HG03558 (cell line): ENCODE results near the gene S100A8.

Source experiments
- ATAC-seq: cut with Tn5 transposase; IDR thresholded peaks from one replicate; pipeline ENCODE4 v1.9.1; 2021; ENCODE audit warnings: moderate number of reproducible peaks; ENCODE audit not compliant: unreplicated experiment; ENCODE audit errors: extremely low read depth

Gene S100A8

DNA sequence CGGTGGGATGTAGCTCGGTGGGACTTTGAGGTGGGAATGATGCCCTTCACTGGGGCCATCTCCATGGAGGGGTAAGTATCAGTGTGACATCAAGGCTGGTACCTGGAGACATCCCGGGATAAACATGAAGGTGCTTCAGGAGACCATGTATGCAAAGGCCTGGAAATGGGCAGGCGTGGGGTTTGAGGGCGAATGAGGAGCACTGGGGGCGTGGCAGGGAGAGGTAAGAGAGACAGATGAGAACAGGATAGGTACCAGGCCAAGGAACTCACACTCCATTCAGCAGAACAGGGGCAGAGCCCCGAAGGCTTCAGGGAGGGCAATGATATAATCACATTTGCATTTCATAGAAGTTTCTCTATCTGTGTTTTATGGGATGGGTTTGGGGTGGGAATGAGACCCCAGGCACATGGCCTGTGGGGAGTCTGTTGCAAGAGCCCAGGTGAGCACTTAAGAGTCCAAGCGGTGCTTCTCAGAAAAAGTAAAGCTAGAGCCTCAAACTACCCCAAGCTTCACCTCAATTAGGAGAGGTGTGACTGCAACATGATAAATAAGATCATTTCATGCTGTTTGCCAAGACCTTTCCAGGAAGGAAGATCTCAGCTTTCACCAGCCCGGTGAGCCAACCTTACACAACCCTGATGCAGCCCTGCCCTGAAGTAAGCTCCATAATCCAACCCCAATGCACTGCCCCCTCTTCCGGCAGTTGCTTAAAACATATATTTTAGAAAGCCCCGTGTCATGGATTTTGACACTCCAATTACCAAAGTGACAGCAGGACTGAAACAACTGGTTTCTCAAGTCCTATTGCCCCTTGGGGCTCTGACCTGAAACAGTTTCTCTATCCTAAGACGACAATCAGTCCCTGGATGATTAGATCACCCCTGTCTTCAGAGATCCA, 25.9 kb downstream of the S100A8 start:
- ATAC-seq = no peak

- no peak for ATAC-seq
These were observed 26.7 kb downstream of the S100A8 start for GRCh38 chr1:153364156-153364555.

DNA sequence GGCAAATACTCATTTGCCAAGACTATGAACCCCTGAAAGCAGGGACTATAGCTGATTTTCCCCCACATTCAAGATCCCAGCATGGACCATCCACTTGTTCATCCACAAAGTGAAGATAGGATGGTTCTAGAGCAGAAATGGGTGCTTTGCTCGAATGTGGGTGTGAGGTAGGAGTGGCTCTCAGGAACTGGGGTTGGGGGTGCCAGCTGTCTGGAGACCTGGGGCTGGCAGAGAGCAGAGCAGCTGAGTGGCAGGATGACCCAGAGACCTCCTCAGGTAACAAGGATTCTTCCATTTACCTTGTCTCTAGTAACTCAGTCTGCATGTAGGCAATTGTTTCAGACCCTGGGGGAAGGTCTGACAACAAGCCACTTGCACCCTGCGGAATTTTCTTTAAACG, 27.2 kb downstream of the S100A8 start:
- no peak for ATAC-seq

DNA sequence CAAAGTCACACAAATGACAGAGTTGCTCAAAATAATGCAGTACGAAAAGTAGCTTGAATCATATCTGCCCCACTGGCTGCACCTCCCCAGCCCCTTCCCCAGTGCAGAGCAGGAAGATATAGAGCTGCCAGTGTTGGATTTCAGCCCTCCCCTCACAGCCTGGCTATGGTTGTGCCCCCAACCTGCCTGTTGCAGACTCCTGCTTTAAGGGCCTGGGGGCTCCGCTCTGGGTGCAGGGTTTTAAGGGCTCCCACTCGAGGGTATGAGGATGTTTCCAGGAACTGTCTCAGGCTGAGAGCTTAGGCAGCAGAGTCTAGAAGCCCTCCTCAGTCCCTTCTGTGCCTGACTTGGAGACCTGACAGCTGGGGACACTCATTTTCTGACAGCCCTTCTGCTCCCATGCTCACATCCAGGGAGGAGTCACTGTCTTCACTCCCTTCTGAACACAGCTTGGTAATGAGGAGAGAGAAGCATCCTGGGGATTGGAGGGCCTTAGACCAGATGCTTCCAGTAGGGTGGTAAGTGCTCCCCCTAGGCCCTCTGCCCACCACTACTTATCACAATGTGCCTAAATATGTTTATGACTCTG, 28.6 kb downstream of the S100A8 start:
- no peak for ATAC-seq

- no peak for ATAC-seq
These were observed 29.3 kb downstream of the S100A8 start for GRCh38 chr1:153361480-153362109.

- ATAC-seq = no peak
These were observed 30.0 kb downstream of the S100A8 start for GRCh38 chr1:153360592-153361479.

- no peak for ATAC-seq
These were observed 30.7 kb downstream of the S100A8 start for GRCh38 chr1:153360190-153360589.

DNA sequence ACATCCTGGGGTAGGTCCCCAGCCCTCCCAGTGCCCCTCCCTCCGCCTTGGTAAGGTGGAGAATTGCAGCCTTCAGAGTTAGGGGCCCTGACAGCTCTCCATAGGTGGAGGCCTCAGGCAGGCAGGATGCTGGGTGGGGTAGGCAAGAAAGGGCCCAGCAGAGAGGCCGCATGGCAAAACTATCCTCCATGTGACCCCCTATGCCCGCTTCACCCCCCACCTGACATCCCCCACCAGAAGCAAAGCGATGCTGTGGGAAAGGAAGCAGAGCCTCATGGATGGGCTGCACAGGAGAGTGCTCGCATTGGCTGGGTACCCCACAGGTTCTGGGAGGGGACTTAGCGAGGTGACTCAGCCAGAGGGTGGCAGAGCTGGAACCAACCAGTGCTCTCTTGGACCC, 31.6 kb downstream of the S100A8 start:
- ATAC-seq = no peak

DNA sequence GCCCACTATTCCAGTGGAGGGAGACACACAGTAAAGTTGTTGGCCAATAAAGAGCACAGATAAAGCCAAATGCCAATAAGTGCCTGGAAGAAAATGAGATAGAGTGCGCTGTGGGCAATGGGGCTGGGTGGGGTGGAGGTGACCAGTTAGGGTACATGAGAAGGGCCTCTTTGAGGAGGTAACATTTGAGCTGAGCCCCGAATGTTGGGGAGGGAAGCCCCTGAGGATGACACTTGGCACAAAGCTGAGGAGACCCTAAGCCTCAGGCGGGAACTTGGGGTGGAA, 32.2 kb downstream of the S100A8 start:
- ATAC-seq = no peak

DNA sequence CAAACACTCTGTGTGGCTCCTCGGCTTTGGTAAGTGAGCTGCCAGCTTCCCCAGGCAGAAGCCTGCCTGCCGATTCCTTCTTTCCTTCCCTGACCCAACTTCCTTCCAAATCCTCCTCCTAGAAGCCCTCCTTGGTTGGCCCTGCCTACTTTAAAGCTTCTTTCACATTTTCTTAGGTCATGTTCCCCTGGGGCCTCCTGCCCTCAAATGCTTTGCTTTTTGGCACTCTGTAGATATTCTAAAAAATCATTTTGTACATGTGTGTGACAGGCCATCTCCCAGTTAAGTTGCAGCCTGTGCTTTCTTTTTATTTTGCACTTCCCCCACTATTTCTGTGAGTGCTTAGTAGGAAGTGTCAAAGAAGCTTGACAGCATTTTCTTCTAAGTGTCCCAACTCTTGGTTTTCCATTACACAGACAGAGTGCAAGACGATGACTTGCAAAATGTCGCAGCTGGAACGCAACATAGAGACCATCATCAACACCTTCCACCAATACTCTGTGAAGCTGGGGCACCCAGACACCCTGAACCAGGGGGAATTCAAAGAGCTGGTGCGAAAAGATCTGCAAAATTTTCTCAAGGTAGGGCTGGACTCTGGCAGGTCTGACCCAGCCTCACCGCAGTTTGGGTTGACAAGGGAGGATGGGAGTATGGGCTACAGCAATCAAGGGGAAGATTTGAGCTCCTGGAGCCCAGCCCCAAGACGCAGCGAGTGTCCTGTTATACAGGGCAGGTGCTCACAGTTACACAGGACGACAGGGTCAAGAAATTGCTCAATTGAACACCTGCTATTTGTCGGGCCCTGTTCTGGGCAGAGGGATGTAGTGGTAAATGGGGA, 32.8 kb downstream of the S100A8 start, which contains the start of gene S100A9:
TSS of gene S100A9 (plus strand) at position 2 of the 838 bp plus-strand sequence. CDS start at position 432, 430 bp downstream.
- no peak for ATAC-seq

DNA sequence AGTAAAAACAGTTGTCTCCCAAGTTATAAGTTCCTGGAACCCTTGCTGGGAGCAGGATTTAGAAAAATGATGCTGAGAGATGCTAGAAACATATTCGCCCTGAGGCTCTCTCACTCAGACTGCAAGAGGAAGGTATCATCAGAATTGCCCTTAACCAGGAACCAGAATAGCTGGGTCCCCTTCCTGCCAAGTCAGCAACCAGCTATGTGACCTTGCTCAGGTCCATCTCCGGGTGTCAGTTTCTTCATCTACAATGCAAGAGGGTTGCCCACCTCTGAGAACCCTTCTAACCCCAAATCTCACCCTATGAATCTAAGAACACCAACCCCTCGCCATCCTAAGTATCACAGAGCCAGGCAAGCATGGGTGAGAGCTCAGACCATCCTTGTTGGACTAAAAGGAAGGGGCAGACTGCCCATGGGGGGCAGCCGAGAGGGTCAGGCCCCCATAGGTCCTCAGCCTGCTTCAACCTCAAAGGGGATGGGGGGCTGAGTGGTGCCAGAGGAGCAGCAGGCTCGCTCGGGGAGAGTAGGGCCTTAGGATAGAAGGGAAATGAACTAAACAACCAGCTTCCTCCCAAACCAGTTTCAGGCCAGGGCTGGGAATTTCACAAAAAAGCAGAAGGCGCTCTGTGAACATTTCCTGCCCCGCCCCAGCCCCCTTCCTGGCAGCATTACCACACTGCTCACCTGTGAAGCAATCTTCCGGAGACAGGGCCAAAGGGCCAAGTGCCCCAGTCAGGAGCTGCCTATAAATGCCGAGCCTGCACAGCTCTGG, 33.6 kb downstream of the S100A8 start:
- no peak for ATAC-seq

DNA sequence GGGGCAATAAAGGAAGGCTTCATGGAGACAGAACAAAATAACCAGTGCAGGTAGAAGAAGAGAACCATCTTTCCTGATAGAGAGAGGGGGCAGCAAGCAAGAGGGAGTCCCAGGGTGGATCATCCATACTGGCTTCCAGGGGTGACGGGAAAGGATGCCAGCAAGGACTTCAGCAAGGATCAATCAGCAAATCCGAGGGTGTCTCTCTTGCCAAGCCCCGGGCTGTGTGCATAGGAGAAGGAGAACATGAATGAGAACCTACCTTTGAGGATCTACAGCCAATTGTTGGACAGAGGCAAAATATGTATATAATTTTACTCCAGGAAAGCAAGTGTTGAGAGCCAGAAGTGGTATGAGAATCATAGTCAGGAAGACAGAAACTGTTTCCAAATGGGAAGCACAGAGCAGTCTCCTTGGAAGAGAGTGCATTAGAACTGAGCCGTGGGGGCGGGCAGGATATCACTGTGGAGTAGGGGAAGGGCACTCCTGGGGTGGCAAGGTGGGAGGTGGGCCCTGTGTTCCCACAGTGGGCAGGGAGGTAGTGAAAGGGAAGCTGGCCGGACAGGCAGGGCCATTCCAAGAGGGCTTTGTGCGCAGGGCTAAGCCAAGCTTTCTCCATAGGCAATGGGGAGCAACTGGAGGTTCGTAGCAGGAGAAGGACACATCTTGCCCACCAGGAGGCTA, 34.3 kb downstream of the S100A8 start:
- no peak for ATAC-seq

DNA sequence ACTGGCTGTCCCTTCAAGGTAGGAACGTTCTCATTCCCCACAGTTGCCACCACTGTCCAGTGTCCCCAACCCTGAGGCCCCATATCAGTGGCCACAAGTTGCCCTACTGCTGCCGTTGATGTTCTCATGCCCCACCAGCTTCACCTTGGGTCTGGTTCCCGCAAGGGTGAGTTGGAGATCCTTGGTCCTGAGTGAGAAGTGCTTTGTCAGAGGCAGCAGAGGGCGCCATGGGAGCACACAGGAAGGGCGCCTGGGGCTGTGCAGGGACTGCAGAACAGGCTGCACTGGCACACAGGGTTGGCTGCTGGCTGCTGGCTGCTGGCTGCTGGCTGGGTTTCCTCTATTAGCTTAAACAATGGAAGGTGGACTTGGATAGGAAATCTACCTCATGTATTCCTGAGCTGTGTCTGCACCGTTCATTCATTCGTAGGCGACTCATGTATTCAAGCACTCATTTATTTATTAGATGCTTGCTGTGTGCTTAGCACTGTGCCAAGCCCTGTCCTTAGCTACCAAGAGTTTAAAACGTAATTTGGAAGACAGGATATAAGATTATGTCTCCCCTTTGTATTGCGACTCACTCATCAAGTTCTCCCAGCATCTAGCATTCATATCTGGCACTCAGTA, 35.3 kb downstream of the S100A8 start:
- no peak for ATAC-seq

DNA sequence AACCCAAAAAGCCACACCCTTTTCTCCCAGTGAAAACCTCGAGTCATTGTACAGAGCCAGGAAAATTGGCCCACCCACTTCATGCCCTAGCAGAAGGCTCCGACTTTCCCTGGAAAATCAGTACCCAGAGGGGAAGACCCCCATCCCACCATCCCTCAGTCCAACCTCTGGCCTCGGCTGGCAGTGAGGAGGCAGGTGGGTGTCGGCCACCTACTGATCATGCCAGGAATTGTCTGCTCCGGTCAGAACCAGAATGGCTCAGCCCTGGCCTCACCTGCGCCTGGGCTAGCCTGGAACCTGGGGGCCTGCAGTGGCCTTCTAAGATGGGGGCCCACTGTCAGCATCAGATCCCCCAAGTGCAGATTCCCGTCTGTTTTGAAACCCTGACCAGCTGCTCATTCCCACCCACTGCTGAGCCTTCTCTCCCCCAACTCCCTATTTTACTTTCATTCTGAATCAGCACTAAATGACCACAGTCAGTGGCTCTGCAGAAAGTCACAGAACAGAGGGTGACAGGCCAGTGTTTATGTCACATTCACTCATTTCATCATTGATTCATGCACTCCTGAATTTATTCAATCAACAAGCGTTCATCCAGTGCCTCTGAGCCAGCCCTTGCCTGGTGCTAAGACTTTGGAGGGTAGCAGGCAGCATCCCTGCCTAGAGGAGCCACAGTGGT, 36.2 kb downstream of the S100A8 start:
- no peak for ATAC-seq

GRCh38 chr1:153353226-153353947, 37.5 kb downstream of the S100A8 start:
- no peak for ATAC-seq

- ATAC-seq = no peak
These were observed 38.4 kb downstream of the S100A8 start for GRCh38 chr1:153352523-153352922.
